ENCODE measurements around the gene KAT14.

DNA sequence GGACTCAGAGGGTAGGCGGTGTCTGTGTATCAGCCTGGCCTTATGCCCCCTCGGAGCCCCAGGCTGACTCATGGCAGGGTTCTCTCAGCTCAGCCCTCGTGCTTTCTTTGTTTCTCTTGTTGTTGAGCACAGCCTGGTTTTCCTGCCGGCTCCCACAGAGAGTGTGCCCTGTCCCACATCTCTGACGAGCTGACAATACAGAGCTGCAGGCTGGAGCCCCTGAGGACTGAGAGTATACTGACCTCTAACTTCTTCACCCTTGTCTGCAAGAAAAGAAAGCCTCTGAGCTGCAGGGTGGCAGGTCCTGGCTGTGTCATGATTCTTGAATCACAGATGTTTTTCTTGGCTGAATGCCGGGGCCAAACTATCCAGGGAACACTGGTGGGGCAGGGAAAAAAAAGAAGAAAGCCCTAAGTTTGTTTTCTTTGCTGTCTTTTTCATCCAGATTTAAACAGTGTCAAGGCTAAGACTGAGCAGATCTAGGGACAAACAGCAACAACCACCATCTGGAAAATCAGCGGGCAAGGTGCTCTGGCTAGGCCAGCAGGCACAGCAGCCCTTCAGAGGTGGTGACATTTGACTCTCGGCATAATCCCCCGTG is 87.4 kb downstream of the KAT14 start:
- TF ChIP-seq, protein P1, sequence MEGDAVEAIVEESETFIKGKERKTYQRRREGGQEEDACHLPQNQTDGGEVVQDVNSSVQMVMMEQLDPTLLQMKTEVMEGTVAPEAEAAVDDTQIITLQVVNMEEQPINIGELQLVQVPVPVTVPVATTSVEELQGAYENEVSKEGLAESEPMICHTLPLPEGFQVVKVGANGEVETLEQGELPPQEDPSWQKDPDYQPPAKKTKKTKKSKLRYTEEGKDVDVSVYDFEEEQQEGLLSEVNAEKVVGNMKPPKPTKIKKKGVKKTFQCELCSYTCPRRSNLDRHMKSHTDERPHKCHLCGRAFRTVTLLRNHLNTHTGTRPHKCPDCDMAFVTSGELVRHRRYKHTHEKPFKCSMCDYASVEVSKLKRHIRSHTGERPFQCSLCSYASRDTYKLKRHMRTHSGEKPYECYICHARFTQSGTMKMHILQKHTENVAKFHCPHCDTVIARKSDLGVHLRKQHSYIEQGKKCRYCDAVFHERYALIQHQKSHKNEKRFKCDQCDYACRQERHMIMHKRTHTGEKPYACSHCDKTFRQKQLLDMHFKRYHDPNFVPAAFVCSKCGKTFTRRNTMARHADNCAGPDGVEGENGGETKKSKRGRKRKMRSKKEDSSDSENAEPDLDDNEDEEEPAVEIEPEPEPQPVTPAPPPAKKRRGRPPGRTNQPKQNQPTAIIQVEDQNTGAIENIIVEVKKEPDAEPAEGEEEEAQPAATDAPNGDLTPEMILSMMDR (conservative IDR thresholded peaks at IDR 0.05; ENCODE audit: low read depth, low read length) = no peak
- no peak for TF ChIP-seq EZH2phosphoT487 (IDR thresholded peaks at IDR 0.05; ENCODE audit: borderline replicate concordance, low read length)
